WERI-Rb-1 (cell line): ENCODE results near the gene SNRNP35.
"Not testable (repeated sequence)": the region's sequence is repeated elsewhere in the genome, so short reads cannot be mapped to it uniquely, and the experiment has no call there.

ENCODE experiments used
- DNase-seq: peaks from one replicate; pipeline ENCODE4 v3.0.0-alpha.2; 2020
- H3K27ac ChIP-seq: fragments of 250-450 bp; sonication (Bioruptor Pico); 2 replicates; pipeline ENCODE4 v1.5.1; 2020; ENCODE audit warnings: mild to moderate bottlenecking, moderate library complexity
- H3K27me3 ChIP-seq: fragments of 250-450 bp; sonication (Bioruptor Pico); 2 replicates; pipeline ENCODE4 v1.5.1; 2021; ENCODE audit warnings: mild to moderate bottlenecking, low read depth, moderate library complexity; ENCODE audit not compliant: insufficient read depth, severe bottlenecking
- H3K36me3 ChIP-seq: fragments of 250-450 bp; sonication (Bioruptor Pico); 2 replicates; pipeline ENCODE4 v1.5.1; 2020; ENCODE audit warnings: mild to moderate bottlenecking, moderate library complexity
- H3K4me3 ChIP-seq: 2 replicates; pipeline ENCODE4 v1.5.1; 2011; ENCODE audit warnings: low read depth, mild to moderate bottlenecking, control low read depth, low read length
- H3K9me3 ChIP-seq: fragments of 250-450 bp; sonication (Bioruptor Pico); 2 replicates; pipeline ENCODE4 v1.5.1; 2021; ENCODE audit warnings: mild to moderate bottlenecking, moderate library complexity; ENCODE audit not compliant: severe bottlenecking
- TF ChIP-seq, protein P1 (sequence below): IDR thresholded peaks from 2 replicates; pipeline ENCODE4 v1.5.1; 2011; ENCODE audit warnings: low read depth, mild to moderate bottlenecking, control low read depth, inconsistent platforms, low read length

SNRNP35 gene

GRCh38 chr12:123490089-123490488 lies 32.1 kb downstream of the SNRNP35 start:
- TF ChIP-seq, protein P1, sequence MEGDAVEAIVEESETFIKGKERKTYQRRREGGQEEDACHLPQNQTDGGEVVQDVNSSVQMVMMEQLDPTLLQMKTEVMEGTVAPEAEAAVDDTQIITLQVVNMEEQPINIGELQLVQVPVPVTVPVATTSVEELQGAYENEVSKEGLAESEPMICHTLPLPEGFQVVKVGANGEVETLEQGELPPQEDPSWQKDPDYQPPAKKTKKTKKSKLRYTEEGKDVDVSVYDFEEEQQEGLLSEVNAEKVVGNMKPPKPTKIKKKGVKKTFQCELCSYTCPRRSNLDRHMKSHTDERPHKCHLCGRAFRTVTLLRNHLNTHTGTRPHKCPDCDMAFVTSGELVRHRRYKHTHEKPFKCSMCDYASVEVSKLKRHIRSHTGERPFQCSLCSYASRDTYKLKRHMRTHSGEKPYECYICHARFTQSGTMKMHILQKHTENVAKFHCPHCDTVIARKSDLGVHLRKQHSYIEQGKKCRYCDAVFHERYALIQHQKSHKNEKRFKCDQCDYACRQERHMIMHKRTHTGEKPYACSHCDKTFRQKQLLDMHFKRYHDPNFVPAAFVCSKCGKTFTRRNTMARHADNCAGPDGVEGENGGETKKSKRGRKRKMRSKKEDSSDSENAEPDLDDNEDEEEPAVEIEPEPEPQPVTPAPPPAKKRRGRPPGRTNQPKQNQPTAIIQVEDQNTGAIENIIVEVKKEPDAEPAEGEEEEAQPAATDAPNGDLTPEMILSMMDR: no peak
- no peak for DNase-seq
- Histone ChIP-seq H3K27ac (no peak overlapping the region), H3K9me3 (no peaks in the 10 kb centered on the region), H3K4me3 (no peak overlapping the region), H3K36me3 (no peaks in the 10 kb centered on the region; the same call in 1 of the 2 replicates), H3K27me3 (no peaks in the 10 kb centered on the region)

DNA sequence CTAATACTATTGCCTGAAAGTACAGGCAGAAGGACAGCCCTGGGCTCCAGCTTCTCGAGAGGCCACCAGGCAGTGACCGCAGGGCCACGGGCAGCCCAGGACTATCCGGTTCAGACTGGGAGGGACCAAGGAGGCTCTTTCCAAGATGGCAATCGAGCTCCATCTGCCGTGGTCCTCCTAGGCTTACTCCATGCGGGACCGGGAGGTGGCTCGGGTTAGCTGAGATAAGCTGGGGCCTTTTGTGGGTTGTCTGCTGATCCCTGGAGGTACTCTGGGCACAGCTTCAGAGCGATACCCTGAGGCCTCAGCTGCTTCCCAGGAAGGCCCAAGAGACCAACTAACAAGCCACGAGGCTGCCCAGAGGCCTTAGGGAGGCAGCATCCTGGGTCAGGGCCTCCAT lies 33.1 kb downstream of the SNRNP35 start:
- TF ChIP-seq, protein P1: no peak
- no peaks in the 10 kb centered on the region for H3K36me3 ChIP-seq
- no peak overlapping the region for H3K27ac ChIP-seq
- no peaks in the 10 kb centered on the region for H3K9me3 ChIP-seq
- H3K27me3 ChIP-seq: no peaks in the 10 kb centered on the region
- H3K4me3 ChIP-seq: no peak overlapping the region
- DNase-seq: peak; percentile 20

DNA sequence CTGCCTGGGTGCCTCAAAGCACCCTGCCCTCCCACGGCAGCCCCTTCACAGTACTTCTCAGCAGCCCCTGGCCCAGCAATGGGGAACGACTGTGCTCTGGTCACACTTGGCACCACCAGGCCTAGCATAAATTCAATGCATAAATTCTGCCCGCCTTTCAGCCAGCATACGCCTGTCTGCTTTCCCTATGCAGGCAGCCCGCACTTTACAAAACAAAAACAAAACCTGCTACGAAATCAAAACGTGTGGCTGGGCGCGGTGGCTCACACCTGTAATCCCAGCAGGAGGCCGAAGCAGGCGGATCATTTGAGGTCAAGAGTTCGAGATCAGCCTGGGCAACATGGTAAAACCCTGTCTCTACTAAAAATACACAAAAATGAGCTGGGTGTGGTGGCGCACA lies 33.5 kb downstream of the SNRNP35 start:
- no peak for DNase-seq
- Histone ChIP-seq H3K36me3 (no peaks in the 10 kb centered on the region), H3K4me3 (no peak overlapping the region), H3K27ac (no peak overlapping the region), H3K9me3 (no peaks in the 10 kb centered on the region), H3K27me3 (no peaks in the 10 kb centered on the region)
- TF ChIP-seq, protein P1: no peak

DNA sequence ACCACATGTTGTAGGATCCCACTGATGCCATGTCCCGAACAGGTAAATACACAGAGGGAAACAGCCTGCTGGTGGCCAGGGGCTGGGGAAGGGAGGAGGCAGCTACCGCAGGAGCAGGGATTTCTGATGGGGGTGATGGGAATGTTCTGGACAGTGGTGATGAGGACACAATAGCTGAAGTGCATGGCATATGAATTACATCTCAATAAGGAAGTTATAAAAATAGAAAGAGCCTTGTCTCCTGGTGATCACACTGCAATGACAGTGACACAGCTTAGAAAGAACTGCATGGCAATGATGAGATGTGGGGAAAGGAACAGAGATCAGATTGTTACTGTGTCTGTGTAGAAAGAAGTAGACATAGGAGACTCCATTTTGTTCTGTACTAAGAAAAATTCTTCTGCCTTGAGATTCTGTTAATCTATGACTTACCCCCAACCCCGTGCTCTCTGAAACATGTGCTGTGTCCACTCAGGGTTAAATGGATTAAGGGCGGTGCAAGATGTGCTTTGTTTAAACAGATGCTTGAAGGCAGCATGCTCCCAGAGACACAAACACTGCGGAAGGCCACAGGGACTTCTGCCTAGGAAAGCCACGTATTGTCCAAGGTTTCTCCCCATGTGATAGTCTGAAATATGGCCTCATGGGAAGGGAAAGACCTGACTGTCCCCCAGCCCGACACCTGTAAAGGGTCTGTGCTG lies 34.5 kb downstream of the SNRNP35 start:
- H3K27ac ChIP-seq: peak overlapping the region; percentile 67
- H3K4me3 ChIP-seq, H3K36me3 ChIP-seq, H3K9me3 ChIP-seq, H3K27me3 ChIP-seq: not testable (repeated sequence)
- peak; percentile 57 for DNase-seq

- H3K4me3 ChIP-seq: no peak overlapping the region
- no peak for DNase-seq
- 0 out of 2 replicates have a peak, but pooled peaks cover 4% of the 10 kb centered on the region for H3K36me3 ChIP-seq
- H3K9me3 ChIP-seq: no peaks in the 10 kb centered on the region
- TF ChIP-seq, protein P1: no peak
- peak overlapping the region; percentile 57 for H3K27ac ChIP-seq
- H3K27me3 ChIP-seq: no peaks in the 10 kb centered on the region
Observed at GRCh38 chr12:123494124-123494851, 36.3 kb downstream of the SNRNP35 start.

GRCh38 chr12:123497065-123497464 lies 39.1 kb downstream of the SNRNP35 start:
- DNase-seq: no peak
- H3K4me3 ChIP-seq: no peak overlapping the region
- H3K9me3 ChIP-seq: no peaks in the 10 kb centered on the region
- H3K36me3 ChIP-seq: 0 out of 2 replicates have a peak, but pooled peaks cover 4% of the 10 kb centered on the region
- TF ChIP-seq, protein P1: no peak
- H3K27me3 ChIP-seq: no peaks in the 10 kb centered on the region
- H3K27ac ChIP-seq: no peak overlapping the region
